Natural killer cell (primary cell): Measurements from ENCODE around the gene ACSS1. TPM values are rescaled to one million over a fixed set of nuclear protein-coding genes. Genes with fewer than 3 reads are reported as not detected.

Source experiments
- ATAC-seq, 3 donors: fragments of 150-1000 bp in 2 of 3; fragments of 200-7000 bp in 1 of 3; cut with Tn5 transposase; 1 replicate in 1 of 3; 2 replicates in 2 of 3; pipeline ENCODE4 v1.10.0; 2021; ENCODE audit warnings: mild to moderate bottlenecking in 2 of 3, moderate library complexity in 2 of 3
- DNase-seq, 2 donors: peaks; one replicate each; pipeline versions ENCODE4 v3.0.0 to v3.0.0-alpha.2; 2013 to 2021; ENCODE audit warnings: mixed read lengths in 1 of 2
- H3K27ac ChIP-seq: one replicate; pipeline ENCODE4 v1.5.1; 2013; ENCODE audit warnings: mild to moderate bottlenecking, low read length
- H3K27me3 ChIP-seq: one replicate; pipeline ENCODE4 v1.6.1; 2013; ENCODE audit warnings: low read length; ENCODE audit not compliant: control insufficient read depth, insufficient read depth
- H3K36me3 ChIP-seq: one replicate; pipeline ENCODE4 v1.6.1; 2013; ENCODE audit warnings: low read length; ENCODE audit not compliant: control insufficient read depth, insufficient read depth
- H3K4me1 ChIP-seq: one replicate; pipeline ENCODE4 v1.6.1; 2013; ENCODE audit warnings: low read length; ENCODE audit not compliant: control insufficient read depth, insufficient read depth
- H3K4me3 ChIP-seq: one replicate; pipeline ENCODE4 v1.5.1; 2013; ENCODE audit warnings: low read length
- H3K9me3 ChIP-seq: one replicate; pipeline ENCODE4 v1.6.1; 2013; ENCODE audit warnings: low read length; ENCODE audit not compliant: control insufficient read depth, insufficient read depth
- H3K27ac Mint-ChIP-seq, 2 donors: one replicate each; pipeline ENCODE4 v1.8.0; 2022; ENCODE audit warnings: mild to moderate bottlenecking in 2 of 2, mixed read lengths in 2 of 2, moderate library complexity in 1 of 2
- H3K27me3 Mint-ChIP-seq, 2 donors: one replicate each; pipeline ENCODE4 v1.8.0; 2022; ENCODE audit warnings: low read depth in 2 of 2, mixed read lengths in 2 of 2
- H3K36me3 Mint-ChIP-seq: one replicate; pipeline ENCODE4 v1.8.0; 2022; ENCODE audit warnings: mixed read lengths
- H3K4me1 Mint-ChIP-seq, 2 donors: one replicate each; pipeline ENCODE4 v1.8.0; 2022; ENCODE audit warnings: mixed read lengths in 2 of 2
- H3K4me3 Mint-ChIP-seq: one replicate; pipeline ENCODE4 v1.8.0; 2022; ENCODE audit warnings: mild to moderate bottlenecking, moderate library complexity, mixed read lengths
- H3K9me3 Mint-ChIP-seq, 2 donors: one replicate each; pipeline ENCODE4 v1.8.0; 2022; ENCODE audit warnings: mixed read lengths in 2 of 2
- WGBS: methylation state at CpG from one replicate; pipeline ENCODE4 v1.1.7; 2013; ENCODE audit warnings: missing lambda C conversion rate; ENCODE audit not compliant: insufficient coverage; 5-methylcytosine and 5-hydroxymethylcytosine counted together
- intact Hi-C: fragments of 100-400 bp; cut with micrococcal nuclease; formaldehyde crosslinking; loops from one replicate; pipeline ENCODE4 v1.14.2; 2022
- total RNA-seq, 4 donors: library from RNA; stranded (reverse); fragments of 120-200 nt in 1 of 4; gene quantifications; one replicate each; pipeline versions ENCODE4 v1.2.3 to v1.2.4, GENCODE V29; 2013 to 2022
- TF ChIP-seq, protein P1 (sequence below): fragments of 200-600 bp; IDR thresholded peaks from one replicate; pipeline ENCODE4 v1.8.0; 2022; ENCODE audit warnings: antibody characterized with exemption

ACSS1 gene
- 10 to 100 TPM; 46.3 to 67.4 (median 57.4) TPM for total RNA-seq
- total RNA-seq (2013), result 47.0 TPM

DNA sequence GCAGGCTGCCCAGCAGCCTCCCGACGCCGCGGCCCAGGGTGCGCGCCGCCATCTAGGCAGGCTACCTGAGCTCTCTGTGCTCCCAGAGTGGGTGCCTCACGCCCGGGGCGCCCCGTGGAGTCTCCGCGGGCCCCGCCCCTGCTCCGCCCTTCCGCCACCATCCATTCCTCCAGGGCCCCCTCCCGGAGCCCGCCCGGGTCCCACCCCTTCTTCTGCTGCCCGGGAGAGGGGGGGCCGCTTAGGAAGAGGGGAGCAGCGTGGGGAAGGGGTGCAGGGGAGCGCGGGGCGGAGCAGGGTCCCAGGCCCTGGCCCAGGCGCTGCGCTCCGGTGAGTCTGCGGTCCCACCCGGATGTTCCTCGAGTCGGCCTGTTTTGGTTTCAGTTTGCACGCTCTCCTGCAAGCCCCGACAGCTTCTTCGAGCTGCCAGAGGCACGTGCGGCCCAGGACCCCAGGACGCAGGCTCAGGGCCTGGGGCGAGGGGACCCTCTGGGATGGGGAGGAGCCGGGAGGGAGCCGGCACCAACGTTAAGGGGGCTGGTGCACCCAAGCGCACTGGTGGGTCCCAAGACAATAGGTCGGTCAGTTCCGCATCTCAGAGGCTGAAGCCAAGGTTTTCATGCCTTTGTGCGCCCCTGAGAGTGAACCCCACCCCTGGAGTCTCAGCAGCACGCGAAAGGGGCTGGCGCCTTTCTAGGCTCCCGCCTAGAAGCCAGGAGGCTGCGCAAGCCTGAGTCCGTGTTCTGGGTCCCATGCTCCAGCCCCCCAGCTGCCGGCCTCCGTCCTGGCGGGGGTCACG, at the start of gene ACSS1:
TSS of gene ACSS1 (minus strand) at position 89 of the 796 bp plus-strand sequence. CDS start at position 52, 37 bp downstream.
- Mint-ChIP-seq H3K27me3 (peaks cover 5 to 8% of the 10 kb centered on the region in 2 donors), H3K36me3 (no peaks in the 10 kb centered on the region), H3K9me3 (no peaks in the 10 kb centered on the region), H3K27ac (peak within 1 kb of the TSS; percentile 90), H3K4me1 (peaks cover 32 to 37% of the 10 kb centered on the region in 2 donors), H3K4me3 (peak within 1 kb of the TSS; percentile 86)
- under 1% methylated on average over 52 of the region's 56 CpGs for WGBS
- no peaks in the 10 kb centered on the region for H3K9me3 ChIP-seq
- peaks cover 48% of the 10 kb centered on the region for H3K4me1 ChIP-seq
- H3K27ac ChIP-seq, result peak within 1 kb of the TSS; percentile 95
- ATAC-seq, result peak; percentile 63 to 75 (median 66)
- no peaks in the 10 kb centered on the region for H3K36me3 ChIP-seq
- no peaks in the 10 kb centered on the region for H3K27me3 ChIP-seq
- DNase-seq, result peak; percentile 70 to 91
- intact Hi-C loops, result loop anchor here (5.0 kb wide), 2 partner anchors 126 to 334 kb away; partner anchors contain the start of gene ABHD12
- TF ChIP-seq, protein P1, sequence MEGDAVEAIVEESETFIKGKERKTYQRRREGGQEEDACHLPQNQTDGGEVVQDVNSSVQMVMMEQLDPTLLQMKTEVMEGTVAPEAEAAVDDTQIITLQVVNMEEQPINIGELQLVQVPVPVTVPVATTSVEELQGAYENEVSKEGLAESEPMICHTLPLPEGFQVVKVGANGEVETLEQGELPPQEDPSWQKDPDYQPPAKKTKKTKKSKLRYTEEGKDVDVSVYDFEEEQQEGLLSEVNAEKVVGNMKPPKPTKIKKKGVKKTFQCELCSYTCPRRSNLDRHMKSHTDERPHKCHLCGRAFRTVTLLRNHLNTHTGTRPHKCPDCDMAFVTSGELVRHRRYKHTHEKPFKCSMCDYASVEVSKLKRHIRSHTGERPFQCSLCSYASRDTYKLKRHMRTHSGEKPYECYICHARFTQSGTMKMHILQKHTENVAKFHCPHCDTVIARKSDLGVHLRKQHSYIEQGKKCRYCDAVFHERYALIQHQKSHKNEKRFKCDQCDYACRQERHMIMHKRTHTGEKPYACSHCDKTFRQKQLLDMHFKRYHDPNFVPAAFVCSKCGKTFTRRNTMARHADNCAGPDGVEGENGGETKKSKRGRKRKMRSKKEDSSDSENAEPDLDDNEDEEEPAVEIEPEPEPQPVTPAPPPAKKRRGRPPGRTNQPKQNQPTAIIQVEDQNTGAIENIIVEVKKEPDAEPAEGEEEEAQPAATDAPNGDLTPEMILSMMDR, result no peak
- peak within 1 kb of the TSS; percentile 91 for H3K4me3 ChIP-seq

DNA sequence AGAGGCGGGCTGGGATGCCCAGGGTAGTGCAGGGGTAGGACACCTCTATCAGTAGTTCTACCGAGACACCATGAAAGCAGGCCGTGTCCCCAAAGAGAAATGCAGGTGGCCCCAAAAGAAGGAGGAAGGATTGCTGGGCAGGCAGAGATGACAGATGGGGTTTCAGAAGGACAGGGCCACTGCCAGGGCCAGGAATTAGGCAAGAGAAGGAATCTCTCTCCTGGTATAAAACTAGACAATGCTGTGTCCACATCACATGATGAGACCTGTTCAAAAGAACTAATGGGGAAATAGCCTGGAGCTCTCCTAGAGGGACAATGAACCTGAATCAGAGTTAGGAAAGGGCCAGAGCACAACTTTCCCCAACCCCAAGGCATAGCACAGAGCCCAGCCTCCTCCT, 45.6 kb upstream of the ACSS1 start:
- TF ChIP-seq, protein P1, result no peak
- H3K27ac Mint-ChIP-seq, result no peak overlapping the region
- no peaks in the 10 kb centered on the region for H3K36me3 Mint-ChIP-seq
- H3K4me1 Mint-ChIP-seq, result no peaks in the 10 kb centered on the region
- peaks cover 20 to 22% of the 10 kb centered on the region in 2 donors for H3K27me3 Mint-ChIP-seq
- intact Hi-C loops, result no loop called here
- Histone ChIP-seq H3K4me3 (no peak overlapping the region), H3K4me1 (no peaks in the 10 kb centered on the region), H3K36me3 (no peaks in the 10 kb centered on the region), H3K27ac (no peak overlapping the region), H3K27me3 (no peaks in the 10 kb centered on the region), H3K9me3 (no peaks in the 10 kb centered on the region)
- WGBS, result 96% methylated on average over 3 of the region's 3 CpGs
- ATAC-seq (no peak), DNase-seq (no peak)
- no peak overlapping the region for H3K4me3 Mint-ChIP-seq
- H3K9me3 Mint-ChIP-seq, result no peaks in the 10 kb centered on the region

DNA sequence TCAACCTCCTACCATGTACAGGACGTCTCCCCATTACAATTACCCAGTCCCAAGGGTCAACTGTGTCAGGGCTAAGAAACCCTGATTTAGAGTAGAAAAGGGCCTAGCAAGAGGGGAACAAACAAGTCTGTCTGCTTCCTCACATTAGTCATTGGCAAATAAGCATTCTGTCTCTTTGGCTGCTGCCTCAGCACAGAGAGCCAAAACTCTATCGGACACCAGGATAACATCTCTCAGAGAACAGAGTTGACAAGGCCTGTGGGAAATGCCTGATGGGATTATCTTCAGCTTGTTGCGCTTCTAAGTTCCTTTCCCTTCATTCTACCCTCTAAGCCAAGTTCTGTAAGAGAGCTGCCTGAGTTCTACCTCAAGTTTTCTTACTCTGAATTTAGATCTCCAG, 43.0 kb upstream of the ACSS1 start:
- no peak for DNase-seq
- H3K27ac ChIP-seq, result no peak overlapping the region
- no peaks in the 10 kb centered on the region for H3K9me3 Mint-ChIP-seq
- H3K4me1 Mint-ChIP-seq, result no peaks in the 10 kb centered on the region
- H3K36me3 ChIP-seq, result no peaks in the 10 kb centered on the region
- no peaks in the 10 kb centered on the region for H3K27me3 ChIP-seq
- no peaks in the 10 kb centered on the region for H3K4me1 ChIP-seq
- intact Hi-C loops, result no loop called here
- no peak overlapping the region for H3K4me3 ChIP-seq
- WGBS, result 97% methylated on average over 2 of the region's 3 CpGs
- no peak for ATAC-seq
- H3K9me3 ChIP-seq, result no peaks in the 10 kb centered on the region
- peaks cover 6 to 10% of the 10 kb centered on the region in 2 donors for H3K27me3 Mint-ChIP-seq
- no peaks in the 10 kb centered on the region for H3K36me3 Mint-ChIP-seq
- H3K4me3 Mint-ChIP-seq, result no peak overlapping the region
- no peak overlapping the region for H3K27ac Mint-ChIP-seq
- TF ChIP-seq, protein P1, result no peak
